ENCODE results near the gene NWD2.
"Not testable (repeated sequence)": the region's sequence is repeated elsewhere in the genome, so short reads cannot be mapped to it uniquely, and the experiment has no call there.

NWD2 gene

GRCh38 chr4:37486166-37486565 lies 241.6 kb downstream of the NWD2 start:
- no peaks in the 10 kb centered on the region for H3K36me3 Mint-ChIP-seq (ENCODE audit: low read depth)
- ATAC-seq (no peak), DNase-seq (no peak)
- no peak overlapping the region for H3K4me3 Mint-ChIP-seq
- peaks cover 5% of the 10 kb centered on the region for H3K4me1 Mint-ChIP-seq
- H3K27me3 Mint-ChIP-seq = peaks cover 3% of the 10 kb centered on the region
- peaks cover 10% of the 10 kb centered on the region for H3K9me3 Mint-ChIP-seq
- H3K27ac Mint-ChIP-seq = no peak overlapping the region

GRCh38 chr4:37487668-37488067 lies 243.1 kb downstream of the NWD2 start:
- no peaks in the 10 kb centered on the region for H3K27me3 Mint-ChIP-seq
- H3K36me3 Mint-ChIP-seq (ENCODE audit: low read depth) = no peaks in the 10 kb centered on the region
- H3K9me3 Mint-ChIP-seq = no peaks in the 10 kb centered on the region
- DNase-seq = no peak
- no peaks in the 10 kb centered on the region for H3K4me1 Mint-ChIP-seq
- no peak overlapping the region for H3K27ac Mint-ChIP-seq
- H3K4me3 Mint-ChIP-seq = no peak overlapping the region
- ATAC-seq = no peak

GRCh38 chr4:37489697-37490096 lies 245.2 kb downstream of the NWD2 start:
- H3K4me1 Mint-ChIP-seq = no peaks in the 10 kb centered on the region
- no peaks in the 10 kb centered on the region for H3K9me3 Mint-ChIP-seq
- H3K27ac Mint-ChIP-seq = no peak overlapping the region
- H3K36me3 Mint-ChIP-seq (ENCODE audit: low read depth) = no peaks in the 10 kb centered on the region
- H3K27me3 Mint-ChIP-seq = peaks cover 5% of the 10 kb centered on the region
- no peak for ATAC-seq
- no peak for DNase-seq
- H3K4me3 Mint-ChIP-seq = no peak overlapping the region

GRCh38 chr4:37490391-37491347 lies 246.1 kb downstream of the NWD2 start:
- H3K4me1 Mint-ChIP-seq = no peaks in the 10 kb centered on the region
- ATAC-seq = no peak
- H3K27ac Mint-ChIP-seq = no peak overlapping the region
- no peak for DNase-seq
- H3K9me3 Mint-ChIP-seq = no peaks in the 10 kb centered on the region
- no peaks in the 10 kb centered on the region for H3K36me3 Mint-ChIP-seq (ENCODE audit: low read depth)
- H3K27me3 Mint-ChIP-seq = peaks cover 8% of the 10 kb centered on the region
- H3K4me3 Mint-ChIP-seq = no peak overlapping the region

GRCh38 chr4:37495353-37495752 lies 250.8 kb downstream of the NWD2 start:
- H3K4me3 Mint-ChIP-seq; H3K27ac Mint-ChIP-seq; H3K36me3 Mint-ChIP-seq (ENCODE audit: low read depth); H3K27me3 Mint-ChIP-seq; DNase-seq; ATAC-seq; H3K4me1 Mint-ChIP-seq: not testable (repeated sequence)
- H3K9me3 Mint-ChIP-seq = peaks cover 17% of the 10 kb centered on the region

Measured in activated naive CD8-positive, alpha-beta T cell treated with anti-CD3 and anti-CD28 coated beads, Interleukin-2, amount 50 U/mL, for 24 hours (primary cell).